ENCODE measurements around the gene MRTFA.

Gene MRTFA

DNA sequence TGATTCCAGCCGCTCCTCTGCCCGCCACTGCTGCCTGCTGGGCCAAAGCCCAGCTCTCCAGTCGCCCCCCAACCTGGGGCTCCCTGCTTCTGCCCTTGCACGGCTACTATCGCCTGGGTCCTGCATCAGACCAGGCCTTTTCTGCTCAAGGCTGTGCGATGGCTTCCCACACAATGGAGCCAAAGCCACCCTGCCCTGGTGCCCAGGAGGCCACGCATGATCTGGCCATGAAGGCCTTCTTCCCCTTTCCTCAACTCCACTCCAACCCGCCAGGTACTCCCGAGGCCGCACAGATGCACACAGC lies 220.3 kb downstream of the MRTFA start:
- DNase-seq (ENCODE audit: low read depth): no peak
- no peak overlapping the region for H3K4me3 ChIP-seq (ENCODE audit: control insufficient read depth, low read depth, low read length)
- TF ChIP-seq, protein P1, sequence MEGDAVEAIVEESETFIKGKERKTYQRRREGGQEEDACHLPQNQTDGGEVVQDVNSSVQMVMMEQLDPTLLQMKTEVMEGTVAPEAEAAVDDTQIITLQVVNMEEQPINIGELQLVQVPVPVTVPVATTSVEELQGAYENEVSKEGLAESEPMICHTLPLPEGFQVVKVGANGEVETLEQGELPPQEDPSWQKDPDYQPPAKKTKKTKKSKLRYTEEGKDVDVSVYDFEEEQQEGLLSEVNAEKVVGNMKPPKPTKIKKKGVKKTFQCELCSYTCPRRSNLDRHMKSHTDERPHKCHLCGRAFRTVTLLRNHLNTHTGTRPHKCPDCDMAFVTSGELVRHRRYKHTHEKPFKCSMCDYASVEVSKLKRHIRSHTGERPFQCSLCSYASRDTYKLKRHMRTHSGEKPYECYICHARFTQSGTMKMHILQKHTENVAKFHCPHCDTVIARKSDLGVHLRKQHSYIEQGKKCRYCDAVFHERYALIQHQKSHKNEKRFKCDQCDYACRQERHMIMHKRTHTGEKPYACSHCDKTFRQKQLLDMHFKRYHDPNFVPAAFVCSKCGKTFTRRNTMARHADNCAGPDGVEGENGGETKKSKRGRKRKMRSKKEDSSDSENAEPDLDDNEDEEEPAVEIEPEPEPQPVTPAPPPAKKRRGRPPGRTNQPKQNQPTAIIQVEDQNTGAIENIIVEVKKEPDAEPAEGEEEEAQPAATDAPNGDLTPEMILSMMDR (IDR thresholded peaks at IDR 0.05; ENCODE audit: control insufficient read depth, insufficient read depth, low read depth, low read length, missing control alignments): no peak

DNA sequence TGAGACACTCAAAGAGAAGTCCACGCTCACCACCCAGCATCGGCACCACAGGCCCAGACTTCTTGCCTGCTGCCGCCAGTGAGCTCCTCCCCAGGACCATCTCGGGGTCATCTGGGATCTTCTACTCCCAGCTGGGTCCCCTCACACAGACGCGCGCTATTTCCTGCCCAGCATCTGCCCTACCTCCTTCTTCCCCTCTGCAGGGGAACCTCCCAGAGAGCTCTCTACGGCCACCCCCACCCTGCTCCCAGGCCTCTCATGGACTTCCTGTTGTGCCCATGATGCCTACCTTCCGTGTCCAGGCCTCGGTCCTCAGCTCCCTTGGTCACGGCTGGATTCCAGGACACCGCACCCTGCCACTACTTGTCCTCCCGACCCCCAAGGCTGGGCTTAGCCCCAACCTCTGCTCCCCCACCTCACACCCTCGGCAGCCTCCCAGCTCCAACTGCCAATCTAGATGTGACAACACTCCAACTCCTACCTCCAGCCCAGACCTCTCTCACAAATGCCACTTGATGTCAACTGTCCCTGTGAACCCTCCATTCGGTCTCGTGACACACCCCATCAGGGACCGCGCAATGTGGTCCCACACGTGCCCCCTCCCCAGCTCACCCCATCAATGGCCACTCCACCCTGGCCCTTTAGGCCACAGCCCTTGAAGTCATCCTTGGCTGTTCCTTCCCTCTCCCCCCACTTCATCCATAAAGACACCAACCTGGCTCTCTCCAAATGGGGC lies 220.8 kb downstream of the MRTFA start:
- no peak for DNase-seq (ENCODE audit: low read depth)
- H3K4me3 ChIP-seq (ENCODE audit: control insufficient read depth, low read depth, low read length): no peak overlapping the region
- TF ChIP-seq, protein P1 (IDR thresholded peaks at IDR 0.05; ENCODE audit: control insufficient read depth, insufficient read depth, low read depth, low read length, missing control alignments): no peak

DNA sequence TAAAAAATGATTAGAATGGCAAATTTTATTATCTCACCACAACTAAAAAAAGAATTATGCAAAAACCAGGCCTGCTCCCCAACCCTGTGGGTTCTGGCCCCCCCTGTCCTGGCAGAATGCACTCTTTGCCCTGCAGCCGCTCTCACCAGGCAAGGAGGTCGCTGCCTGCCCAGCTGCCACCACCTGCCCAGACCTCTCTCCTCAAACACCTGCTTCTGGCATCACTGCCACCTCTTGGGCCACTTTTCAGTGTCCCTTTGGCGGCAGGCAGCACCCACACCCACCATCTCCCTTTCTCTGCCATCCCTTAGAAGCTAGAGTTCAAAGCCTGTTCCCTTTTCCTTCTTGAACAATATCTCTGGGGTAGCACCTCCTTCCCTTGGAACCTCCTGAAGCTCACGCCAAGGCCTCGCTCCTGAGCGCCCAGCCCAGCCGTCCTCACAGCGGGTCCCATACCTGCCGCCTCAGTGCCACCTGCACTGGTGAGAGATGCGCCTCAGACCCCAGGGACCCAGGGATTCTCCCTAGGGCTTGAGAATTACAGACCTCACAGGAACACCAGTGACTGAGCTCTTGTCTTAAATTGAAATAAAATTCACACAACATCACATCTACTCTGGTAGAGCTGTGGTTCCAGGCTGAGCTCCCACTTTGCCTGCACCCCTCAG lies 221.5 kb downstream of the MRTFA start:
- DNase-seq (ENCODE audit: low read depth): no peak
- no peak overlapping the region for H3K4me3 ChIP-seq (ENCODE audit: control insufficient read depth, low read depth, low read length)
- TF ChIP-seq, protein P1 (IDR thresholded peaks at IDR 0.05; ENCODE audit: control insufficient read depth, insufficient read depth, low read depth, low read length, missing control alignments): no peak

DNA sequence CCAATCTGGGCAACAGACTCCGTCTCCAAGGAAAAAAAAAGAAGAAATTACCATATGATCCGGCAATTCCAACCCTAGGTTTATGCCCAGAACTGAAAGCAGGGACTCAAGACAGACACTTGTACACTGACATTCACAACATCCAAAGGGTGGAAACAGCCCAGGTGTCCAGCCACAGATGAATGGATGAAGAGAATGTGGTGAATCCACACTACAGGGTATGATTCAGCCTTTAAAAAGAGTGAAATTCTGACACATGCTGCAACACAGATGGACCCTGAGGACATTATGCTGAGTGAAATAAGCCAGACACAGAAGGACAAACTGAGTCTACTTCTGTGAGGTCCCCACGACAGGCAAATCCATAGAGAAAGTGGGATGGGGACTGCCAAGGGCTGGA lies 222.2 kb downstream of the MRTFA start:
- TF ChIP-seq, protein P1 (IDR thresholded peaks at IDR 0.05; ENCODE audit: control insufficient read depth, insufficient read depth, low read depth, low read length, missing control alignments): no peak
- no peak overlapping the region for H3K4me3 ChIP-seq (ENCODE audit: control insufficient read depth, low read depth, low read length)
- peak; percentile 2 for DNase-seq (ENCODE audit: low read depth)

DNA sequence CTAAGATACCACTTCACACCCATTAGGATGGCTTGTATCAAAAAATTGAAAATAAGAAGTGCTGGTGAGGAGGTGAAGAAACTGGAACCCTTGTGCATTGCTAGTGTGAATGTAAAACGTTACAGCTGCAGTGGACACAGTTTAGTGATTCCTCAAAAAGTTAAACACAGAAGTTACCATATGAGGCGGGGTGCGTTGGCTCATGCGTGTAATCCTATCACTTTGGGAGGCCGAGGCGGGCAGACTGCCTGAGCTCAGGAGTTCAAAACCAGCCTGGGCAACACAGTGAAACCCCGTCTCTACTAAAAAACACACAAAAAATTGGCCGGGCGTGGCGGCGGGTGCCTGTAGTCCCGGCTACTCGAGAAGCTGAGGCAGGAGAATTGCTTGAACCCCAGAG lies 222.6 kb downstream of the MRTFA start:
- H3K4me3 ChIP-seq (ENCODE audit: control insufficient read depth, low read depth, low read length): no peak overlapping the region
- TF ChIP-seq, protein P1 (IDR thresholded peaks at IDR 0.05; ENCODE audit: control insufficient read depth, insufficient read depth, low read depth, low read length, missing control alignments): no peak
- DNase-seq (ENCODE audit: low read depth): no peak

DNA sequence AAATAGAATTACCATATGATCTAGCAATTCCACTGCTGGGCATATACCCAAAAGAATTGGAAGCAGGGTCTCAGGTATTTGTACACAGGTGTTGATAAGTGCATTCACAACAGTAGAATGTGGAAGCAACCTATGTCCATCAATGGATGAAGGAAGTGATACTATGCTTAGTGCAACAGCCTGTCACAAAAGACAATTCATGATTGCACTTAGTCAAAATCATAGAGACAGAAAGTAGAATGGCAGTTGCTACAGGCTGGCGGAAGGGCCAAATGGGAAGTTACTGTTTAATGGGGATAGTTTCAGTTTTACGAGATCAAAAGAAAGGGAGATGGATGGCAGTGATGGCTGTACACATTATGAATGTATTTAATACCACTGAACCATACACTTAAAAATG lies 224.1 kb downstream of the MRTFA start:
- TF ChIP-seq, protein P1 (IDR thresholded peaks at IDR 0.05; ENCODE audit: control insufficient read depth, insufficient read depth, low read depth, low read length, missing control alignments): no peak
- no peak for DNase-seq (ENCODE audit: low read depth)
- H3K4me3 ChIP-seq (ENCODE audit: control insufficient read depth, low read depth, low read length): no peak overlapping the region
